ENCODE measurements around the gene TNS4. TPM values are rescaled to one million over a fixed set of nuclear protein-coding genes. Genes with fewer than 3 reads are reported as not detected.

Gene TNS4
- total RNA-seq, 1 donor from 2014 or later: not detected

DNA sequence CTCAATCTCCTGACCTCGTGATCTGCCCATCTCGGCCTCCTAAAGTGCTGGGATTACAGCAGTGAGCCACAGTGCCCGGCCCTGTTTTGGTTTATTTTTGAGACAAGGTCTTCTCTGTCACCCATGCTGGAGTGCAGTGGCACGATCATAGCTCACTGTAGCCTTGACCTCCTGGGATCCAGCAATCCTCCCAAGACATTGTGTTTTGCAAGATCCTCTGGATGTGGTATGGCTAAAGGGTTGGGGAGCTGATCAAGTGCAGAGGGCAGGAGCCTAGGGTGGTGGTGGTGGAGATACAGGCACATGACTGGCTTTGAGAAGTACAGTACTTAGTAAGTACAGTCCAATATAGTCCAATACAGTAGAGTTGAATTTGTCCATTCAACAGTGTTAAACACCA, 16.6 kb upstream of the TNS4 start:
- H2AFZ ChIP-seq (replicated peaks): no peak overlapping the region
- peaks cover 14% of the 10 kb centered on the region for H3K27me3 Mint-ChIP-seq (ENCODE audit: insufficient read depth, low read depth)
- no peaks in the 10 kb centered on the region for H3K4me1 Mint-ChIP-seq

DNA sequence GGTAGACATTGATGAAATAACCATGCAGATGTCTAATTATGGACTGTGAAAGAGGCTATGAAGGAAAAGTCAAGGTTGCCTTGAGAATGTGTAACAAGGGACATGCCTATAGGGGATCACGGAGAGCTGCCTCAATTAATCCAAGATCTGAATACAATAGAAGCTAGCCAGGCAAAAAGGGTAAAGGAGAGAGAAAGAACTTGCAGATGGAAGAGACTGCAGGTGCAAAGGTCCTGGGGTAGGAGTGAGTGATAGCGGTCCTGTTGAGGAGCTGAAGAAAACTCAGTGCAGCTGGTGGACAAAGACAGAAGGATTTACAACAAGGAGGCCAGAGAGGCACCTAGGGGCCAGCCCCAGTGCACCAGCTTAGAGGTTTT, 15.9 kb upstream of the TNS4 start:
- Histone ChIP-seq H3K9me3 (ENCODE audit: low read depth) (no peaks in the 10 kb centered on the region), H3K36me3 (no peaks in the 10 kb centered on the region), H3K79me2 (ENCODE audit: low read depth) (no peaks in the 10 kb centered on the region), H3F3A (ENCODE audit: low read depth) (no peaks in the 10 kb centered on the region), H3K4me1 (no peaks in the 10 kb centered on the region), H2AFZ (replicated peaks) (no peak overlapping the region), H4K20me1 (ENCODE audit: low read depth) (no peaks in the 10 kb centered on the region), H3K27ac (no peak overlapping the region), H3K4me2 (no peak overlapping the region), H3K4me3 (no peak overlapping the region), H3K9ac (no peak overlapping the region), H3K27me3 (no peaks in the 10 kb centered on the region)
- no peak for DNase-seq (ENCODE audit: low spot score)
- TF ChIP-seq, protein P1, sequence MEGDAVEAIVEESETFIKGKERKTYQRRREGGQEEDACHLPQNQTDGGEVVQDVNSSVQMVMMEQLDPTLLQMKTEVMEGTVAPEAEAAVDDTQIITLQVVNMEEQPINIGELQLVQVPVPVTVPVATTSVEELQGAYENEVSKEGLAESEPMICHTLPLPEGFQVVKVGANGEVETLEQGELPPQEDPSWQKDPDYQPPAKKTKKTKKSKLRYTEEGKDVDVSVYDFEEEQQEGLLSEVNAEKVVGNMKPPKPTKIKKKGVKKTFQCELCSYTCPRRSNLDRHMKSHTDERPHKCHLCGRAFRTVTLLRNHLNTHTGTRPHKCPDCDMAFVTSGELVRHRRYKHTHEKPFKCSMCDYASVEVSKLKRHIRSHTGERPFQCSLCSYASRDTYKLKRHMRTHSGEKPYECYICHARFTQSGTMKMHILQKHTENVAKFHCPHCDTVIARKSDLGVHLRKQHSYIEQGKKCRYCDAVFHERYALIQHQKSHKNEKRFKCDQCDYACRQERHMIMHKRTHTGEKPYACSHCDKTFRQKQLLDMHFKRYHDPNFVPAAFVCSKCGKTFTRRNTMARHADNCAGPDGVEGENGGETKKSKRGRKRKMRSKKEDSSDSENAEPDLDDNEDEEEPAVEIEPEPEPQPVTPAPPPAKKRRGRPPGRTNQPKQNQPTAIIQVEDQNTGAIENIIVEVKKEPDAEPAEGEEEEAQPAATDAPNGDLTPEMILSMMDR (IDR thresholded peaks at IDR 0.05): no peak
- no peak for TF ChIP-seq EZH2 (IDR thresholded peaks at IDR 0.05)
- no peak for TF ChIP-seq EZH2phosphoT487 (IDR thresholded peaks at IDR 0.05)
- Mint-ChIP-seq H3K36me3 (no peaks in the 10 kb centered on the region), H3K9me3 (no peaks in the 10 kb centered on the region), H3K27ac (no peak overlapping the region), H3K4me3 (no peak overlapping the region), H3K4me1 (no peaks in the 10 kb centered on the region), H3K27me3 (ENCODE audit: insufficient read depth, low read depth) (peaks cover 14% of the 10 kb centered on the region)

More for the DNA sequence above, 16.6 kb upstream of the TNS4 start:
- Histone ChIP-seq H4K20me1 (ENCODE audit: low read depth) (no peaks in the 10 kb centered on the region), H3F3A (ENCODE audit: low read depth) (no peaks in the 10 kb centered on the region), H3K27me3 (no peaks in the 10 kb centered on the region), H3K9me3 (ENCODE audit: low read depth) (no peaks in the 10 kb centered on the region), H3K4me1 (no peaks in the 10 kb centered on the region), H3K27ac (no peak overlapping the region), H3K4me3 (no peak overlapping the region), H3K79me2 (ENCODE audit: low read depth) (no peaks in the 10 kb centered on the region), H3K36me3 (no peaks in the 10 kb centered on the region), H3K9ac (no peak overlapping the region), H3K4me2 (no peak overlapping the region)
- Mint-ChIP-seq H3K27ac (no peak overlapping the region), H3K9me3 (no peaks in the 10 kb centered on the region), H3K4me3 (no peak overlapping the region), H3K36me3 (no peaks in the 10 kb centered on the region)
- no peak for DNase-seq (ENCODE audit: low spot score)
- TF ChIP-seq EZH2 (IDR thresholded peaks at IDR 0.05) (no peak), EZH2phosphoT487 (IDR thresholded peaks at IDR 0.05) (no peak)
- TF ChIP-seq, protein P1 (IDR thresholded peaks at IDR 0.05): no peak

DNA sequence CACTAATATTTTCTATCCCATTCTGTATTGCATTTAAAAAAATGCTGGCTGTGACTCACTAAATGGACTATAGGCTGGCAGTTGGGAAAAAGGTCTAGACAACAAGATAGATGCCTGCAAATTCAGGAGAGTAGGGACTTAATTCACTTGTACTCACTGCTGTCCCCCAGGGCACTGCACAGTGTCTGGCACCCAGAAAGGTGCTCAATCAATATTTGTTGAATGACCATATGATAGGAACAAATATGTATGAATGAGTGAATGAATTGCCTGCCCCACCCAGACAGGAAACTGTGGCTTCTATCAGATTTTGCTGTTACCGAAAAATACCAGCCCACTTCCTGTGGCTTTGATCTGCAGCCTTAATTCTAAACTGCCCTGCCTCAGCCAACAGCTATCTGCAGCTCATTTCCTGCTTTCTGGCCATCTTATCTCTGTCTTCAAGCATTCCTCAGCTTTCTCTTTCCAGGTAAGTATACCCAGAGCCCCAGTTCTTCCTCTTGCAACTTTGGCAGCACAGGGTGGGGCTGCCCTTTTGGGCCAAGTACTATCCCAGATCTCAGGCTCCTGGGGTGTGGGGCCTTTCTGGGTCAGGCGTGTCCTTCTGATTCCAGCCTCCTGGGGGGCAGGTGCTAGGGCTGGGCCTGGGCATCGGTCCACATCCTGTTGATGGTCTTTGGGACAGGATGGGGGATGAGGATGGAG, 15.3 kb upstream of the TNS4 start:
- no peak overlapping the region for H3K4me3 ChIP-seq
- H3K9ac ChIP-seq: no peak overlapping the region
- H3F3A ChIP-seq (ENCODE audit: low read depth): no peaks in the 10 kb centered on the region
- H3K9me3 ChIP-seq (ENCODE audit: low read depth): no peaks in the 10 kb centered on the region
- H2AFZ ChIP-seq (replicated peaks): no peak overlapping the region
- Mint-ChIP-seq H3K9me3 (no peaks in the 10 kb centered on the region), H3K4me3 (no peak overlapping the region), H3K27ac (no peak overlapping the region), H3K36me3 (no peaks in the 10 kb centered on the region), H3K4me1 (no peaks in the 10 kb centered on the region), H3K27me3 (ENCODE audit: insufficient read depth, low read depth) (peaks cover 9% of the 10 kb centered on the region)
- no peak overlapping the region for H3K4me2 ChIP-seq
- no peaks in the 10 kb centered on the region for H3K4me1 ChIP-seq
- H3K36me3 ChIP-seq: no peaks in the 10 kb centered on the region
- no peaks in the 10 kb centered on the region for H3K27me3 ChIP-seq
- H3K79me2 ChIP-seq (ENCODE audit: low read depth): no peaks in the 10 kb centered on the region
- TF ChIP-seq, protein P1 (IDR thresholded peaks at IDR 0.05): no peak
- no peak for TF ChIP-seq EZH2 (IDR thresholded peaks at IDR 0.05)
- TF ChIP-seq EZH2phosphoT487 (IDR thresholded peaks at IDR 0.05): no peak
- H3K27ac ChIP-seq: no peak overlapping the region
- no peaks in the 10 kb centered on the region for H4K20me1 ChIP-seq (ENCODE audit: low read depth)
- DNase-seq (ENCODE audit: low spot score): no peak
